Activated gamma-delta T cell (primary cell): ENCODE results near the gene AKAP13.

Experiments
- DNase-seq: peaks from one replicate; lab custom pipeline; 2025; lab: John Stamatoyannopoulos, UW

Gene AKAP13

GRCh38 chr15:85407421-85408269 is 27.2 kb downstream of the AKAP13 start:
- DNase-seq, result no peak

GRCh38 chr15:85408270-85408746 is 27.9 kb downstream of the AKAP13 start:
- DNase-seq, result no peak

- no peak for DNase-seq
Measured at GRCh38 chr15:85412066-85412465, 31.7 kb downstream of the AKAP13 start.

- DNase-seq, result no peak
Measured at GRCh38 chr15:85412956-85413854, 32.8 kb downstream of the AKAP13 start.

- DNase-seq, result no peak
Measured at GRCh38 chr15:85414037-85414436, 33.6 kb downstream of the AKAP13 start.

- DNase-seq, result no peak
Measured at GRCh38 chr15:85414495-85414894, 34.1 kb downstream of the AKAP13 start.

GRCh38 chr15:85414991-85415390 is 34.6 kb downstream of the AKAP13 start:
- no peak for DNase-seq

GRCh38 chr15:85415783-85416182 is 35.4 kb downstream of the AKAP13 start:
- no peak for DNase-seq

GRCh38 chr15:85417276-85417675 is 36.9 kb downstream of the AKAP13 start:
- no peak for DNase-seq

GRCh38 chr15:85419161-85419560 is 38.8 kb downstream of the AKAP13 start:
- DNase-seq, result no peak

- DNase-seq, result no peak
Measured at GRCh38 chr15:85421116-85421925, 40.9 kb downstream of the AKAP13 start.

- DNase-seq, result no peak
Measured at GRCh38 chr15:85422607-85423006, 42.2 kb downstream of the AKAP13 start.

GRCh38 chr15:85423256-85423655 is 42.9 kb downstream of the AKAP13 start:
- no peak for DNase-seq

GRCh38 chr15:85424154-85424553 is 43.8 kb downstream of the AKAP13 start:
- no peak for DNase-seq

- DNase-seq, result no peak
Measured at GRCh38 chr15:85426481-85426880, 46.1 kb downstream of the AKAP13 start.

- DNase-seq, result no peak
Measured at GRCh38 chr15:85427286-85428028, 47.1 kb downstream of the AKAP13 start.

GRCh38 chr15:85429522-85429921 is 49.1 kb downstream of the AKAP13 start:
- DNase-seq, result no peak

GRCh38 chr15:85430406-85431204 is 50.2 kb downstream of the AKAP13 start:
- no peak for DNase-seq

- no peak for DNase-seq
Measured at GRCh38 chr15:85439996-85440395, 59.6 kb downstream of the AKAP13 start.

GRCh38 chr15:85440451-85440850 is 60.0 kb downstream of the AKAP13 start:
- no peak for DNase-seq
